Occipital lobe (tissue), 2 donors: ENCODE results near the gene NUDT19. TPM values are rescaled to one million over a fixed set of nuclear protein-coding genes. Genes with fewer than 3 reads are reported as not detected.
"Not testable (repeated sequence)": the region's sequence is repeated elsewhere in the genome, so short reads cannot be mapped to it uniquely, and the experiment has no call there.

Experiments
- DNase-seq: peaks from one replicate; lab custom pipeline; 2025; lab: John Stamatoyannopoulos, UW
- total RNA-seq: library from RNA; depleted of rRNA; stranded (reverse); fragments of >200 nt; gene quantifications from one replicate; pipeline ENCODE4 v1.2.3, GENCODE V29; 2014

NUDT19 gene
- total RNA-seq, 1 donor from 2014 or later, result 8.1 TPM

DNA sequence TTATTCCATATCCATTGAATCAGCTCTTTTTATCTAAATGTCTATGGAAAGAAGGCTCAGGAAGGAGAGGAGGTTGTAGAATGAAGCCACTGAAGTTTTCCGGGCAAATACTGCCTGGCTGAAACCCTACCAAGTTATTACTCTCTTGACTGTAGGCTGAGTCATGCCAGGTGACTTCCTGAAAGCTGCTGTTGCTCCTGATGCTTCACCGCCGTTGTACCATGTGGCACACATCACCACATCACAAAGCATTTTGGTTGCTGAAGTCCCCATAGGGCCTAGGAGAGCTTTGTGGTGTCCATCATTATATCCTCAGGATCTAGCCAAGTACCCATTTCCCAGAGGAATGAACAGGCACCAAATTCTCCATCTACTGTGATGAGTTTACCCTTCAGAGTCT is 16.8 kb downstream of the NUDT19 start:
- DNase-seq, result no peak

DNA sequence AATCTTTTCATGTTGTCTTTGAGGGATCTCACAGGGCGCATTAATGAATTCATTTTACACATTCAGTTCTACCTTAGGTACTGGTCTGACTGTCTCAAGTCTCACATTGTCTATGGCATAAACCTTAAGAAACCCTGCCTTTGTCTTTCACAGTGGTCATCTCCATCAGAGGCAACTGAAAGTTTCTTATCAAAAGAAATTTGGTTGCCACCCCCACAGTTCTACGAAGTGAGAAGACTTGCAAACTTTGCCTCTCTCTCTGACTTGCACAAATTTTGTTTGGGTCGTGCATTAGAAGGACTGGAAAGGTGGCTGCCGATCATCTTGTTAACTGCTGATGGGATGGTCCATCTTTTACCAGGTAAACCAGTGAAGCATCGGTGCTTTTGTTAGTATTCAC is 17.4 kb downstream of the NUDT19 start:
- DNase-seq, result no peak

DNA sequence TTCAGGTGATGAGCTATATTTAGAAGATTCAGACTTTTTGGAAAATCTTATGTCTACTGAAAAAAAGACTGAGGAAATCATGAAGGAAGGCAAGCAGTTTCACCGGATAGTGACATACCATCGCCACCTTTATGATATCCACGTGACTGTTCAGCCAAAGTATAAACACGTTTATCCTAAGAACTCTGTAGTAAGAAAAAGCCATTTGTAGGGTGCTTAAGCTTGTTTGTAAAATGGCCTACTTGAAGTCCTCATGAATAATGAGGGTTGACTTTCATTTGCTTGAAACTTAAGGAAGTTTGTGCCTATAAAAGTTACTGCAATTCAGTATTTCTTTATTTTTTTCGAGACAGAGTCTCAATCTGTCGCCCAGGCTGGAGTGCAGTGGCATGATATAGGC is 20.1 kb downstream of the NUDT19 start:
- no peak for DNase-seq

DNA sequence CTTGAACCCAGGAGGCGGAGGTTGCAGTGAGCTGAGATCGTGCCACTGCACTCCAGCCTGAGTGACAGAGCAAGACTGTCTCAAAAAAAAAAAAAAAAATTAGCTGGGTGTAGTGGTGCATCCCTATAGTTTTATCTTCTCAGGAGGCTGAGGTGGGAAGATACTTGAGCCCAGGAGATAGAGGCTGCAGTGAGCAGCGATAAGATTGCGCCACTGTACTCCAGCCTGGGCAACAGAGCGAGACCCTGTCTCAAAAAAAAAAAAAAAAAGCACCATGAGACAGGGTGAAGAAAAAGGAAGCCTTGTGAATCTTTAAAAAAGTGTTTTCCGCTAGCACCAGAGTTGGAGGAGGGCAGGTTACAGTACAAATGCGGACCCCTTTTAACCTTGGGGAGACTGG is 24.6 kb downstream of the NUDT19 start:
- not testable (repeated sequence) for DNase-seq

DNA sequence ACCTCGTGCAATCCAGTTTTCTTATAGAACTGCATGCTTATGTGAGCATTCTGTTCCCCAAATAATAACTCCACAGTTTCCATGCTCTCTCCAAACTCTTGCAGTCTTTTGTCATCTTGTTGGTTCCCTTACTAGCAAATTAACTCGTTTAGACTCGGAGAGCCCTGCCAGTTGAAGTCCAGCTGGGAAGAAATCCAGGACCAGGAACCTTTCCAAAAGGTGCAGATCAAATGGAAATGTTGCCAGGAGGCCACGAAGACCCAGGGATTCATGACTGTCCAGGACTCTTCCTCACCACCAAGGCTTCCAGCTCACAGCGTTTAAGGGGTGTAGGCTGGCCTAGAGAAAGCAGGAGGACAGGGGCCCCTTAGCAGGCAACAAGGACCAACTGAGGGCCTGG is 25.9 kb downstream of the NUDT19 start:
- DNase-seq, result no peak

DNA sequence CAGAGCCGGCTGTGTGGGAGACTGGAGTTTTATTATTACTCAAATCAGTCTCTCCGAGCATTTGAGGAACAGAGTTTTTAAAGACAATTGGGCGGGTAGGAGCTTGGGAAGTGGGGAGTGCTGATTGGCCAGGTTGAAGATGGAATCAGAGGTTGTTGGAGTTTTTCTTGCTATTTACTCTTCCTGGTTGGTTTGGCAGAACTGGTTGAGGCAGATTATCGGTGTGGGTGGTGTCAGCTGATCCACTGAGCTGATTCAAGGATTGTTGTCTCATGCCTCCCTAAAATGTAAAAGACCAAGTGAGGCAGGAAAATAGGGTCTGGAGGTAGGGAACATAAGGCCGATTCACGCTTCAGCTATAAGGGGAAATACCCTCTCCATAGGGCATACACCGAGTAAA is 26.7 kb downstream of the NUDT19 start:
- DNase-seq, result no peak

DNA sequence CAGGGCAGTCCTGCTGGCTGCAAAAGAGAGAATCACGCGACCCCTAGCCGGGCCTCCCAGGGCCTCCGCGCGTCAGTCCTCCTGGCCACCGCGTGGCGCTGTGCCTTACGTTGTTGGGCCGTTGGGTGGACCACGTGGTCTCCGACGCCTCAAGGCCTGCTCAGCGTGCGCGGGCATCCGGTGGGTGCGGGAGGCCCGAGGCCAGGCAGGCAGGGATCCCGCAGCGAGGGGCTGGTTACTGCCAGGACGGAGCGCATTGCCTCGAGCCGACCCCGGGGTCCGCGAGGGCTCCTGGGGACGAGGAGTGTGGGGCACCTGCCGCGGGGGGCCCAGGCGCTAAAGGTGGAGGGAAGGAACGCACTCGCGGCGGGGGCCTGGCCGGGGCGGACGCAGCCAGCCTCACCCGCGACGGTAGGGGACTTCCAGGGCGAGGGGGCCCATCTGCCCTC is 28.0 kb downstream of the NUDT19 start, which contains the start of gene TDRD12:
Gene TDRD12 (plus strand): TSS at position 157 of the 449 bp plus-strand sequence. CDS start 306 bp downstream, outside the sequence.
- DNase-seq, result no peak

DNA sequence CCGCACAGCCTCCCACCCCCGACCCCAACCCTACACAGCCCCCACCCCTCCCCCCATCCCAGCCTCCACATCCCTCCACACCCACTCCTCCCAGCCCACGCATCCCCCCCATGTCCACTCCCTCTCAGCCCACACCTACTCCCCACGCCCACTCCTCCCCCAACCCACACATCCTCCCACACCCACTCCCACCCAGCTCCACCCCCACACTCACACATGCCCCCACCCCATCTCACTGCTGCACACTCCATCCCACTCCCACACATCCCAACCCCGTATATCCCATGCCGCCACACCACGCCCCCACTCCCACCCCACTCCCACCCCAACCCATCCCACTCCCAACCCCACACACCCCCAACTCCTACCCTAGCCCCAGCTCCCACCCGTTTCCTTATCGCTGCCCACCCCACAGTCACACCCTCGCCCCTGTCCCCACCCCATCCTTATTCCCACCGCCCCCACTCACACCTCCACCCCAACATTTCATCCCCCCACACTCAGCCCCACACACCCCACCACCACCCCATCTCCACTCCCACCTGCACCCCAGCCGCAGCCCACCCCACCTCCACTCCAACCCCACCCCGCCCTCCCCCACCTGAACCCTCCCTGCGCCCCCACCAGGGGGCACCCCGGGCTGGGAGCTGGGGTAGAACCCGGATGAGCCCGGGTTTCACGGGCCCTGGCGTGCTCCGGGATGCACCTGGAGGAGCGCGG is 28.8 kb downstream of the NUDT19 start:
- DNase-seq, result no peak

DNA sequence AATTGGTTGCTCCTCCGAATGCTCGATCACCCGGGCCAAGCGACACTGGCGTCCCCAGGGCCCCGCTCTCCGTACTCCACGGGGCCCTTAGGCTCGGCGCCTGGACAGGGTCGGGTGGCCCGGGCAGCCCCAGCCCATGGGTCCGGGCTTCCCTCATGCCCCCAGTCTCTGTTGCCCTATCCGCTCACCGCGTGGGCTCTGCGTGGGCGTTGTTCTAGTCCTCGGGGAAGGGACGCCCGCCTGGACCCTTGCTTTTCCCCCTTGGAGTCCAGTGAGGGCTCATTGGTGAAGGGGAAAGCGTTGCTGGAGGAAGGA is 29.3 kb downstream of the NUDT19 start:
- DNase-seq, result no peak

DNA sequence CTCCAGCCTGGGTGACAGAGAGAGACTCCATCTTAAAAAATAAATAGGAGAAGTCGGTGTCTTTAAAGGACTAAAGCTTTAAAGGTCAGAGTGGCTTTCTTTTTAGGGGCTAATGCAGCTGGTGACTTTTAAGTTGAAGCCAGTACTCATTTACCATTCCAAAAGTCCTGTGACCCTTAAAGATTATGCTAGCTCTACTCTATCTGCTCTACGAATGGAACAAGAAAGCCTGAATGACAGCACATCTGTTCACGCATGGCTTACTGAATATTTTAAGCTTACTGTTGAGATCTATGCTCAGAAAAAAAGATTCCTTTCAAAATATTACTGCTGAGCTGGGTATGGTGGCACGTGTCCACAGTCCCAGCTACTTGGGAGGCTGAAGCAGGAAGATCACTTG is 44.3 kb downstream of the NUDT19 start:
- DNase-seq, result no peak

DNA sequence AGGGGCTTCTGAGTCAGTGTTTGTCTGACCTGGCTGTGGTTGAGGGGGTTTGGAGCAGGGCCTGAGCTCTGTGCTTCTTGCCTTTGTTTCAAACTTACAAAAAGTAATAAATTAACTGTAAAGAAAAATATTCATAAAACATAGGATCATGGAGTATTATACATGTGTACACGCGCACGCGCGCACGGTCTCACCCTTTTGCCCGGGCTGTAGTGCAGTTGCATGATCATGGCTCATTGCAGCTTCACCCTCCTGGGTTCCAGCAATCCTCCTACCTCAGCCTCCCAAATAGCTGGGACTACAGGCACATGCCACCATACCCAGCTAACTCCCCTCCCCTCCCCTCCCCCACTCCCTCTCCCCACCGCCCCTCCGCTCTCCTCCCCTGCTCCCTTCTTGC is 51.4 kb downstream of the NUDT19 start:
- no peak for DNase-seq

DNA sequence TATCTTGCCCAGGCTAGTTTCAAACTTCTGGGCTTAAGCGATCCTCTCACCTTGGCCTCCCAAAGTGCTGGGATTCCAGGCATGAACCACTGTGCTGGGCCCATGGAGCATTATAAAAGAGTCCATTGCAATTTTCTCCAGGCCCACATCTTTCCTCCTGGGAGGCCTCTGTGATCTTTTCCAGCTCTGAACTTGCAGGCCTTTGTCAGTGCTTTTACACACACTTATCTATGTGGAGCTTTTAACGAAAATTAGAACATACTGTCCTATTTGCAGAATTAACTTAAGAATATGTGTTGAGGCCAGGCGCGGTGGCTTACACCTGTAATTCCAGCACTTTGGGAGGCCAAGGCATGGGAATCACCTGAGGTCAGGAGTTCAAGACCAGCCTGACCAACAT is 51.8 kb downstream of the NUDT19 start:
- no peak for DNase-seq

DNA sequence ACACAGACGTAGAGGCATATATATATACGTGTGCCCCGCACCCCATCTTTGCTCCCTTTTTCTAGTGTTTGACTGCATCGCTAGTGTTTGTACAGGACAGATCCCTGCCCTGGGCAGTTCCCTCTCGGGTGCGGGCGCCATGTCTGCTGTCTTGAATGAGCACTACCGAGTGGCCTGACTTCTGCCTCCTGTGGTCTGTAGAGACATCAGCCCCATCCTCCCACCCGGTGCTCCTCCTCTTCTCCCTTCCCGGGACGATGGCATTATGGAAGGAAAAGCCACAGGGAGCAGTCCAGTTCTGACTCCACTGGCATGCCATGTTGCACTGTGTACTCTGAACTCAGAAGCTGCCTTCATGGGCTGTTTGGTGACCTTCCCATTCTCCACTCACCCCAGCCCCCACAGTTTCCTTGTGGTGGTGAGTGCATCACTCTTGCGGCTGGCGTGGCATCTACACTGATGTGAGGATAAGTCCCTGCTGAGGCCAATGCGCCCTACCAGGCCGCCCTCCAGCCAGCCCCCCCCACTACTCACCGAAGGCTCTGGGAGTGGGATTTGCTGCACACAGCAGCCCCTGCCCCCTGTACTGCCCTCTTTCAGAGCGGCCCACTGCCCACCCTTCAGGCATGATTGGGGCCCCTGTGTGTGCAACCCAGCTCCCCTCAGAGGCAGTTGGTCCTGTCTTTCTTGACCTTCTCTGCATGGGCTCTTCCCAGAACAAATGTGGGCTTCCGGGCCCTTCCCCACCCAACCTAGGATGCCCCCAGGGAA is 53.1 kb downstream of the NUDT19 start:
- DNase-seq, result no peak

DNA sequence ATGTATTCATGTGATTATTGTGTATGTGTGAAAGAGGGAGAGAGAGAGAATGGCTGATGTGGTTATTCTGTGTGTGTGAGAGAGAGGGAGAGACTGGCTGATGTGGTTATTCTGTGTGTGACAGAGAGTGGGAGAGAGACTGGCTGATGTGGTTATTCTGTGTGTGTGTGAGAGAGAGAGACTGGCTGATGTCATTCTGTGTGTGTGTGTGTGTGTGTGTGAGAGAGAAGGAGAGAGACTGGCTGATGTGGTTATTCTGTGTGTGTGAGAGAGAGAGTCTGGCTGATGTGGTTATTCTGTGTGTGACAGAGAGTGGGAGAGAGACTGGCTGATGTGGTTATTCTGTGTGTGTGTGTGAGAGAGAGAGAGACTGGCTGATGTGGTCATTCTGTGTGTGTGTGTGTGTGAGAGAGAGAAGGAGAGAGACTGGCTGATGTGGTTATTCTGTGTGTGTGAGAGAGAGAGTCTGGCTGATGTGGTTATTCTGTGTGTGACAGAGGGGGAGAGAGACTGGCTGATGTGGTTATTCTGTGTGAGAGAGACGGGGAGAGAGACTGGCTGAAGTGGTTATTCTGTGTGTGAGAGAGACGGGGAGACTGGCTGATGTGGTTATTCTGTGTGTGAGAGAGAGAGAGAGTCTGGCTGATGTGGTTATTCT is 54.1 kb downstream of the NUDT19 start:
- DNase-seq, result not testable (repeated sequence)

DNA sequence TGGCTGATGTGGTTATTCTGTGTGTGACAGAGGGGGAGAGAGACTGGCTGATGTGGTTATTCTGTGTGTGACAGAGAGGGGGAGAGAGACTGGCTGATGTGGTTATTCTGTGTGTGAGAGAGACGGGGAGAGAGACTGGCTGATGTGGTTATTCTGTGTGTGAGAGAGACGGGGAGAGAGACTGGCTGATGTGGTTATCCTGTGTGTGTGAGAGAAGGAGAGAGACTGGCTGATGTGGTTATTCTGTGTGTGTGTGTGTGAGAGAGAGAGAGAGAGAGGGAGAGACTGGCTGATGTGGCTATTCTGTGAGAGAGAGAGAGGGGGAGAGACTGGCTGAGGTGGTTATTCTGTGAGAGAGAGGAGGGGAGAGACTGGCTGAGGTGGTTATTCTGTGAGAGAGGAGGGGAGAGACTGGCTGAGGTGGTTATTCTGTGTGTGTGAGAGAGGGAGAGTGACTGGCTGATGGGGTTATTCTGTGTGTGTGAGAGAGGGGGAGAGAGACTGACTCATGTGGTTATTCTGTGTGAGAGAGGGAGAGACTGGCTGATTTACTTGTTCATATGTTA is 55.1 kb downstream of the NUDT19 start:
- not testable (repeated sequence) for DNase-seq

DNA sequence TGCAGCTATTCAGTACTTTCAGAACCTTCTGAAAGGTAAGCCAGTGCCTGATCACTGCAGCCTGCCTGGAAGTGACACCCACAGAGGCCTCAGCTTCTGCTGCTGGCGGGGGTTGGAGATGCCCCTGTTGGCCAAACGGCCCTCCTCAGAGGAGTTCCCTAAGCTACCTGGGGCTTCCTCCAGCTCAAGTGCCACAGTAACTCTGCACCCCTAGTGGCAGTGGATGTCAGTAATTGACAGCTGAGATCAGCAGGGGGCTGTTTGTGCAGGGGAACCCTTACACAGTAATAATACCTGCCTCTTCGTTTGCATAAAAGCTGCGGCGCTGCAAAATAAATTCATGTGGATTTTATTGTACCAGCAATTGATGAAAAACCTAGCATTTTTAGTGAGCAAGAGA is 56.9 kb downstream of the NUDT19 start:
- DNase-seq, result no peak

DNA sequence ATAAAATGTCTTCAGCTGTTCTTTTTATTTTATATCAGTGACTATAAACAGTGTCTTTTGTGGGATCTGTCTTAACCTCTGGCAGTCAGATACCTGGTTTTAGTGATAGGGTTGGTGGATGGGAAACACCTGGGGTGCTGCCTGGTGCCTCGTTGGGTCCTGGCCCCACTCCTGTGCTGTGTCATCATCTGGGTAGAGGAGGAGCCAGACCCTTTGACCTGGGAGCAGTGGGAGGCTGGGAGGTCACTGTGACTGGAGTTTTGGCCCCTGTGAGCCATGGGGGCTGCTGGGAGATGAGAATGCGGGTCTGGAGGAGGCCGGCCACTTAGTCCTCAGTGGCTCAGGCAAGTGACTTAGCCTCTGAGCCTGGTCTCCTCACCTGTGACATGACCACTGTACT is 57.3 kb downstream of the NUDT19 start:
- no peak for DNase-seq

DNA sequence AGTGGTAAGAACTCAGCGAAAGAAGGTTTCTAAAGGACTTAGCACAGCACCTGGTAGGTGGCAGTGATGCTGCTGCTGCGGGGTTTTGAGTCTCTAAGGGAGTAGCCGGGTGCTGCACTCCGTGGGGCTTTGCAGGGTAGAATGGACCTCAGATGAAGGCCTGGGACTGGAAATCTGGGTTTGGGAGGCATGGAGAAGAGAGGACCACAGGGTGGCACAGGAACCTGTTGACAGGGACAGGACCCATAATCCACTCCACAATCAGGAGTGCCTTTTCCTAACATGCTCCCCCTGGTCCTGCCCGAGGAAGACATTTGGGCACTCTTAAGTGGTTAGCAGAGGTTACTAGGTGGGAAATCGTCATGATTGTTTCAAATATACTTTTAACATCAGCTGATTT is 57.7 kb downstream of the NUDT19 start:
- DNase-seq, result no peak

DNA sequence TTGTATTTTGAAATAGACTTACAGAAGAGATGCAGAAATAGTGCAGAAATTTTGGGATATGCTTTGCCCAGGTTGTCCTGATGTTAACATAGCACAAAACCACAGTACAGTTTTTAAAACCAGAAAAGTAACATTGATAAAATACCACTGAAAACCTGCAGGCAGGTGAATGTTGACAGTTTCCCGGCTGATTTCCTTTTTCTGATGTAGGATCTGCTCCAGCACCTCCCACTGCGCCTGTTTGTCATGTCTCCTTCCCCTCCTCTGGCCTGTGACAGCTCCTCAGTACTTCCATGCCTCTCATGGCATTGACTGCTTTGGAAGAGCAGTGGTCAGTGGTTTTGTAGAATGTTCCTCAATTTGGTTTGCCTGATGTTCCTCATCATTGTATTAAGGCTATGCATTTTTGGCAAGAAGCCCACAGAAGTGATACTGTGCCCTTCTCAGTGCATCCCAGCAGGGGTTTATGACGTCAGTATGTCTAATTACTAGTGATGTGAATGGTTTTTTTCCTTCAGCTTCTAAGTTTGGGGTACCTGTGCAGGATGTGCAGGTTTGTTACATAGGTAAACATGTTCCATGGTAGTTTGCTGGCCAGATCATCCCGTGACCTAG is 58.9 kb downstream of the NUDT19 start:
- DNase-seq, result no peak

DNA sequence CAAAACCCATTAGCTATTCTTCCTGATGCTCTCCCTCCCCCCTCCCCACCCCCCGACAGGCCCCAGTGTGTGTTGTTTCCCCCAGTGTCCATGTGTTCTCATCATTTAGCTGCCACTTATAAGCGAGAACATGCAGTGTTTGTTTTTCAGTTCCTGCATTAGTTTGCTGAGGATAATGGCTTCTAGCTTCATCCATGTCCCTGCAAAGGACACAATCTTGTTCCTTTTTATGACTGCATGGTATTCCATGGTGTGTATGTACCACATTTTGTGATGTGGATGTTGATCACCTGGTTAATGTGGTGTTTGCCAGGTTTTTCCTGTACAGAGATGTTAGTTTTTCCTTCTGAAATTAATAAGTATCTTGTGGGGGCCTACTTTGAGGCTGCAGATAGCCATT is 59.4 kb downstream of the NUDT19 start:
- no peak for DNase-seq

DNA sequence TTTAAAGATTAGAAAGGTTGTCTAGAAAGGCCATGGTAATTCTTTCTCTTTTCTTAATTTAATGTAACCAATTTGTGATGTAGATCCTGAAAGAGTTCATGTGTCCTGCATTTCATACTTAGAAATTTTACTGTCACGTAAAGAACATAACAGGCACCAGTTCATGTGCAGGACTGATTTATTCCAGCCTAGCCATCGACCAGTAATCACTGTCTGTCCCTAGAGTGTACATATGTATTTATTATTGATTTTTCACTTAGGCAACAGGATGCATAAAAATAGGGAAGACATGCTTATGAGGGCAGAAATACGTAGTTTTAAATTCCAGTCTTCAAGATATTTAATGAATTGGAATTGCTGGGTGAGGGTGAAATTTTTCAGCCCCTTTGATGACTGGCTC is 65.6 kb downstream of the NUDT19 start:
- DNase-seq, result no peak
